GM18499 (cell line): ENCODE data around the gene STAT5B.
"Not testable (repeated sequence)": the region's sequence is repeated elsewhere in the genome, so short reads cannot be mapped to it uniquely, and the experiment has no call there.

Source experiments
- ATAC-seq: cut with Tn5 transposase; IDR thresholded peaks from one replicate; pipeline ENCODE4 v1.9.1; 2021; ENCODE audit warnings: moderate number of reproducible peaks; ENCODE audit not compliant: insufficient read depth, unreplicated experiment

Gene STAT5B

GRCh38 chr17:42276359-42276608, at the start of gene STAT5B:
Gene STAT5B, minus strand, starts transcription at chr17:42276391. Its CDS starts 44,264 bp downstream, at chr17:42232127.
- ATAC-seq = no peak

- no peak for ATAC-seq
These were observed 48.8 kb upstream of the STAT5B start for GRCh38 chr17:42325026-42325425.

DNA sequence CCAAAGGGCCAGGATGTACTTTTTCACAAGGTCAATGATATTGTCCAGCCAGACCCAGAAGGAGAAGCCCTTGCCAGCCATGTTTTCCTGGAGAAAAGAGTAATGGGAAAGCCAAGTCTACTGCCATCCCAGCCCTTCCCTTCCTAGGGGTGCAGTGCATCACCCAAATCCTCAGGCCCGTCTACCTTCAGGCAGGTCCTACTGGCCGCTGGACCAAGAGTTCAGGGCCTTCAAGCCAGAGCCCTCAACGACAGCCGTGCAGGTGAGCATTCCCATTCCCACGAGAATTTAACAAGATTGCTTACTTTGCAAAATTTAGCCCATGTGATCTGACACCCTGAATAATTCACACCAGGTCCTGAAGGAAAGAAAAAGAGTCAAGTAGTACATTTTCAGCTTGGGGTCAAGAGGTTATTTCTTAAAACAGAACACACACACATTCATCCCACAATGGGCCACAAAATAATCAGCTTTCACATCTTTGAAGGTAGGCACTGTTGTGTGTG, 47.1 kb upstream of the STAT5B start:
- no peak for ATAC-seq

GRCh38 chr17:42322382-42323267, 46.4 kb upstream of the STAT5B start:
- no peak for ATAC-seq

DNA sequence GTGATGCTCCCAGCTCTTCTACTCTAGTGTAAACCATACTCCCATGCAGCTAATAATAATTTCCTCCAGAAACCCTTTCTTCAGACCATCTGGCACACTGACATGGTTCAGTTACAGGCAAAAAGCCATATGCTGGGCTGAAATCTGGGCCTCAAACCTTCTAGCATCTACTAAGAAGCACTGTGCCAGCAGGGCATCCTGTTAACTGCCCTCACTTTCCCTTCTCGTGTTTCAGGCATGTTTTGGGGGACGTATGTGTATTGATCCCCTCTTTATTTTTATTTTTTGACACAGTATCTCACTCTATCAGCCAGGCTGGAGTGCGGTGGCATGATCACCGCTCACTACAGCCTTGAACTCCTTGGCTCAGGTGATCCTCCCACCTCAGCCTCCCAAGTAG, 45.4 kb upstream of the STAT5B start:
- no peak for ATAC-seq

GRCh38 chr17:42317967-42318366, 41.8 kb upstream of the STAT5B start:
- not testable (repeated sequence) for ATAC-seq

GRCh38 chr17:42317266-42317845, 41.2 kb upstream of the STAT5B start:
- no peak for ATAC-seq

DNA sequence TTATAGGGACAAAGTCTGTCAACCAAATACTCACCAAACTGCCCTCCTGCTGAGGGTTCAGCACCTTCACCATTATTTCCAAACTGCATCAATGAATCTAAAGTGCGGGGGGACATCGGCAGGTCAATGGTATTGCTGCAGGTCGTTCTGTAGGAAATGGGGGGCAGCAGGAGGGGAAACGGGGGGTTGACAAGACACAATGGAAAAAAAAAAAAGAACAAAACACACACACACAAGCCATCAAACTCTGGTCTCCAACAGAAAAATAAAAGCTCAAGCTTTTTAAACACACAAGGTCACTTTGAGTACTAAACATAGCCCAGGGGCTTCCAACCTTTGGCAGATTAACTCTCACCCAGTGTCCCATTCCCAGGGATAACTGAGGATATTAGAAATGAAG, 40.6 kb upstream of the STAT5B start:
- no peak for ATAC-seq

DNA sequence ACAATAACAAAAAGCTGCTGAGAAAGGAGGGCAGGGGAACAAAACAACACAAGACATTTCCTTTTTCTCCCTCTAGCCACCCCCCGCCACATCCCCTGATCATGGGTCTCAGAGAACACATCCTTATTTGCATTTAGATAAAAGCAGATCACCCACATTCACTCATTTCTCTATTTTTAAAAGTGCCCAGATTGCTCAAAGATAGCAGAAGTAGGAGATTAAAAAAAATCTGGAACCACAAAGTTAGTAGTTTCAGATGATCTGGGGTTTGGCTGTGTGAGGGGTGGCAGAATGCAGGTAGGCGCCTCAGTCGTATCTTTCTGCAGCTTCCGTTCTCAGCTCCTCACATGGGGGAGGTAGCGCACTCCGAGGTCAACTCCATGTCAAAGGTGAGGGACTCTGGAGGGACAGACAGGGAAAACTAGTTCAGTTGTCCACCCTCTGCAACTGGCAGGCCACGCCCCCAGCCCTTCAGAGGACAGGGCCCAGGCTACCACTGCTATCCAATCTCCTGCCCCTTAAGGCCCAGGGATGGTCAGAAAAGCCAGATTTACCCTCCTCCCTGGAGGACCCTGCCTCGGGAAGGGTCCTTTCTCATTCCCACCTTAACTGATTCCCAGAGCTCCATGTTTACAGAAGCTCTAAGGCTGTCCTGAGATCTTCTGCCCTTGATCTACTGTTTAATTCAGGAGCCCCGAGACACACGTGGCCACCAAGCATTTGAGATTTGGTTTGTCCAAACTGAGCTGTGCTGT, 39.4 kb upstream of the STAT5B start:
- ATAC-seq = no peak

DNA sequence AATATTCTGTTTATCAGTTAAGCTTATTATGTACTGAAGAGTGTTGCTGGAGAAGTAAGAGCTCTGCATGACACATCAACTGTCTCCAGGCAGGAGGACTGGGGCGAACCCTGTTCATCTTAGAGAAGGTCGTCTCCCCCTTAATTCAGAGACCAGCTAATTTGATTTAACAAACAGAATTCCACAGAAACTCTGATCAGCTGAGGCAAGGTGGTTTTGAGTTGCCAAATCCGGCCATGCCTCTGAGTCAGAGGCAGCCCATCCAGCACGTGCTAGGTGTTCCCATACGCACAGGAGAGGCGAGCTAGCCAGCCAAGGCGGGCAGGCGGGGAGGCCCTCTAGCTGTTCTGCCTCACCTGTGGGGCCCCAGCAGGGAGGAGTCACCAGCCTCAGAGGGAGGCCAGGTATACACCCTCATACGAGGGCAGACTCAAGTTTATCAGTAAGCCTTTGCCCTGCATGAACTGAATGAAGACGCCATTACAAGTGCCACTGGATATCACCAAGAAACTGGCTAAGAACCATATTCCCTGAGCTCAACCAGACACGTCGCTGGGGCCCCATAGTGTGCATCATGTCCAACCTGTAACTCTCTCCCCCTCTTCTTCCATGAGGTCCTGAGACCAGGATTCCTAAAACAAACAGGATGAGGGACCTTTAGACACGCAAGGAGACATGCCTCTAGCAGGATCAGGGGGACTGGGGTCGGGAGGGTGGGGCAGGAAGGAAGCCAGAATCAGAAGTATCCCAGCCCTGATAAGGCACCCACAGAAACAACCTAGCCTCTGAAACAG, 37.8 kb upstream of the STAT5B start:
- ATAC-seq = no peak

DNA sequence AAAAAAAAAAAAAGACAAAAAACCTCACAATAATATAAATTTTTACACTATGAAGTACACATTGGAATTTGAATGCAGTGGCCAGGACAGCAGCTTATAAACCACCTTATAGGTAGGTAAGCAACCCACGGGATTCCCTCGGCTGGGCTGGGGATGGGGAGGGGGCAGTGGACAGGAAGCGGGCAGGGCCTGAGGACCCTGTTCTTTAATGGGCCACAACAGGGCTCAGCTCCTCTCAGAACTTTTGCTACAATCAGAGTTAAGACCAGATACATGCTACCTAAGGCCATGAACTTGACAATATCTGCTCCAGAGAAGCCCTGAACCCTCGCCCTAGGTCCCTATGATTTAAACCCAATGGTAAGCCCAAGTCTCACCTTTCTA, 37.2 kb upstream of the STAT5B start:
- no peak for ATAC-seq

DNA sequence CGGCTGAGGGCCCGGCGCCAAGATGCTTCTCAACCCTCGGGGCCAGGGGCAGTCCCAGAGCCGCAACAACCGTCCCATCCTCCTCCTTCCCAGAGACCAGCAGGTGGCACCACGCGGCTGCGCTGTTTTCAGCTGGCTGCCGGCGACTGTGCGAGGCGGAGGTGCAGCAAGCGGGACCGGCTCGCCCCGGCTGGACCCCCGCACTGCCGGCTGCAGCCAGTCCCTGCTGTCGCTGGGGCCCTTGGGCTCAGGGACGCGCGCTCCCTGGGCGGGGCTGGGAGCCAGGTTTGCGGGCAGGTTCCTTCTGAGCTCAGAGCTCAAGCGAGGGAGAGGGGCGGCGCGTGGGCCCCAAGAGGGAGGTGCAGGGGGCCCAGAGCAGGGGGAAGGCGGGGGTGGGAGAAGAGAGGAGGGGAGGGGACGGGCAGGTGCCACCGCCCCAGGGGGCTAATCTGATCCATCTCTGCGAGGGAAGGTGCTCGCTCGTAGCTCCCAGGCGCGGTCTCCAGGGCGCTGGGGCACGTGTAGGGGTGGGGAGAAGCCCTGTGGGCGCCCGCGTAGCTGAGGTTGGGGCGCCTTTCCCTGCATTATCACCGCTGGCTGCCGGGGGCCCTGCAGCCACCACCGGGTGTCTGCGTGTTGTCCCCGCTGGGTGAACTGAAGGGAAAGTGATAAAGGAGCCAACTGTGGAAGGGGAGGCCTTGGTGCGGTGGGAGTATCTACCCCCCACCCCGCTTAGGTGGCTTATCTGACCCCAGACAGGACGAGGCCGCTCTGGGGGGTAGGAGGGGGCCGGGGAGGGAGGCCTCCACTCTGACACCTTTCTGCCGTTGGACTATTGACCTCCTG, 36.3 kb upstream of the STAT5B start:
- no peak for ATAC-seq

DNA sequence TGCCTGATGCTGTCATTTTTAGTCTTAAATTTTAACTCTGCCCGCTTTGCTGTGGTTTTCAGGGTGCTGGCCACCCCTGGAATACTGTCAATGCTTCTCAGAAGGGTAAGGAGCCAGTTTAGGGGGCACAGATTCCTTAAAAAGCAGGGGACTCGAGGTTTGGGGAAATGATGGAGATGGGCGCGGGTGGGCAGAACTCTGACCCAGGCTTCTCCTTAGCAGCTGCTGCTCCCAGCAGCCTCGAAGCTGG, 35.8 kb upstream of the STAT5B start:
- no peak for ATAC-seq

GRCh38 chr17:42311240-42312034, 35.2 kb upstream of the STAT5B start:
- no peak for ATAC-seq

GRCh38 chr17:42310787-42311215, 34.6 kb upstream of the STAT5B start:
- no peak for ATAC-seq

- ATAC-seq = no peak
These were observed 34.0 kb upstream of the STAT5B start for GRCh38 chr17:42309986-42310786.

DNA sequence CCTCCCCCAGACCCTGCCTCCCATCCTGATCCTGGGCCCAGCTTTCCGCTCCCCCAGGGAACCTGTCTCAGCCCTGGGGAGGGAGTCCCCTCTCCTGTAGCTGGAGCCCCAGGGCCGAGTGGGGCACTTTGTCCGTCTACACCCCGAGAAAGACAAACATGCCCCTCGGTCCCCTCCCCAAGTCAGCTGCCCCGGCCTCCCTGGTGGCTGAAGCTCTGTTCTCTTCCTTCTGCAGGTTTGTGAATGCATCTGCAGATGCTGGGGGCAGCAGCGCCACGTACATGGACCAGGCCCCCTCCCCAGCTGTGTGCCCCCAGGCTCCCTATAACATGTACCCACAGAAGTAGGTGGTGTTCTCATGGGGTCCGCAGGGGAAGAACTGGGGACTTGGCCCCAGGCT, 33.0 kb upstream of the STAT5B start:
- ATAC-seq = no peak

- no peak for ATAC-seq
These were observed 32.3 kb upstream of the STAT5B start for GRCh38 chr17:42308446-42308845.
